Stimulated activated CD8-positive, alpha-beta memory T cell treated with anti-CD3 and anti-CD28 coated beads, Interleukin-4, amount 100 ng/mL, for 1 hour (primary cell): ENCODE results near the gene FAM89A.
"Not testable (repeated sequence)": the region's sequence is repeated elsewhere in the genome, so short reads cannot be mapped to it uniquely, and the experiment has no call there.

Source experiments
- DNase-seq, 2 donors: peaks; one replicate each; pipeline ENCODE4 v3.0.0-alpha.2; 2020; ENCODE audit warnings: low read depth in 2 of 2, low spot score in 1 of 2

Gene FAM89A

GRCh38 chr1:230994860-230995259 is 45.2 kb downstream of the FAM89A start:
- no peak for DNase-seq

DNA sequence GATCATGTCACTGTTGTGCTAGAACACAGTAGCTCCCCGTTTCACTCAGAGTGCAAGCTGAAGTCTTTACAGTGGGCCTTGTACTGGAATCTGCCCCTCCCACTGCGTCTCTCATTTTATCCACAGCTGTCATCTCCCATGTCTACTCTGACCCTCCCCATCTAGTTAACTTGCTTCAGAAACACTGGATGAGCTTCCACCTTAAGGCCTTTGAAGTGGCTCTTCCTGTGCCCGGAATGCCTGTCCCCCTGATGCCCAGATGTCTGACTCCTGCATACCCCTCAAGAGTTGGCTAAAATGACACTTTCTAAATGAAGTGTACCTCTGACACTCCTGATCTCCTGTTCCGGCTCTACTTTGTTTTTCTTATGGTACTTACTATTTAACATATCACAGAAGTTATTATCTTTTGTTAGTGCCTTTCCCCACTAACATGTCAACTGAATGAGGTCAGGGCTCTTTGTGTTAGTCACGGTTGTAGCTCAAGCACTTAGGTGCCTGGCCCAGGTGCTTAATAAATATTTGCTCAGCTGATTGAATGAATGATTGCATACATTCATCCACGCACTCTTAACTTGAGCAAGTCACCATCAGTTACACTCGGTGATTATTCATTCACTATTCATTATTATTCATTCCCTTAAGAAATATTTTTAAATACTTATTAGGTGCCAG is 47.8 kb downstream of the FAM89A start:
- no peak for DNase-seq

- no peak for DNase-seq
These were observed 52.6 kb downstream of the FAM89A start for GRCh38 chr1:230987448-230987847.

DNA sequence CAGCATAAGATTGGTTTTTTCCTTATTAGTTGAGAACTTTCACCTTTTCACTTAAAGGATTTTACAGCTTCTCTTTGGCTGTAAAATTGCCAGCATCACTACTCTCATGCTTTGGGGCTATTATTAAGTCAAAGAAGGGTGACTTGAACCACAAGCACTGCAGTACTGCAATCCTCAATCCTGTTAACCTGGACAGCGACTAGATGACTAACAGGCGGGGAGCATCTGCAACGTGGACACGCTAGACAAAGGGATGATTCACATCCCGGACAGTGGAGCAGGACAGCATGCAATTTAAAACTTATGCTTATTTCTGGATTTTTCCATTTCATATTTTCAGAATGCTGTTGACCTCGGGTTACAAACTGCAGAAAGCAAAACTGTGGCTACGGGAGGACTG is 53.1 kb downstream of the FAM89A start:
- no peak for DNase-seq

DNA sequence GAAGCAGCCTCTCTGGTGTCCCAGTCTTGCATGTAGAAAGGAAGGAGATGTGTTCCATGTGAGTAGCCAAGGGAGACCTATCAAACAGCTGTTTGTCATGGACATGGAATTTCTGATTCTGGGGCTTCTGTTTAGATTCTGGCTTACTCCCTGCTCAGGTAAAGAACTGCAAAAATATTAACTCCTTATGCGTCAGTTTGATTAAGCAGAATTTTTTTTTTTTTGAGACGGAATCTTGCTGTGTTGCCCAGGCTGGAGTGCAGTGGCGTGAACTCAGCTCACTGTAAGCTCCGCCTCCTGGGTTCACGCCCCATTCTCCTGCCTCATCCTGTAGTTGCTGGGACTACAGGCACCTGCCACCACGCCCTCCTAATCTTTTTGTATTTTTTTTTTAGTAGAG is 54.3 kb downstream of the FAM89A start:
- no peak for DNase-seq

- not testable (repeated sequence) for DNase-seq
These were observed 55.2 kb downstream of the FAM89A start for GRCh38 chr1:230984622-230985515.

GRCh38 chr1:230983811-230984210 is 56.2 kb downstream of the FAM89A start:
- DNase-seq = no peak

GRCh38 chr1:230982696-230983095 is 57.4 kb downstream of the FAM89A start:
- no peak for DNase-seq

DNA sequence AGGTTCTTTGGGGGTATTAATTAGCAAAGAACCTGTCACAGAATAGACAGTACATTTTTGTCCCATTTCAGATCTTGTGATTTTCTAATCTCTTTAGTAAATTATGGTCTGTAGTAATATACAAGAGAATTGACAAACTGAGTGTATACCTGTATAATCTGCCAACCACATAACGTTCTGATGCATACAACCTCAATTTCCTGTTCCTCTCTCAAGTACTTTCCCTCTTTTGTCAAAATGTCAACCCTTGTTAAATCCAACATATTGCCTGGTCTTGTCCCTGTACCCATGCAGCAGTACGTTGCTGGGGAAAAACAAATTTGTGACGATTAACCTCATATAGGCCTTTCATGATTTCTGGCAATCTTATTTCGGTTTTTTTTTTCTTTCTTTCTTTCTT is 60.1 kb downstream of the FAM89A start:
- DNase-seq = no peak

DNA sequence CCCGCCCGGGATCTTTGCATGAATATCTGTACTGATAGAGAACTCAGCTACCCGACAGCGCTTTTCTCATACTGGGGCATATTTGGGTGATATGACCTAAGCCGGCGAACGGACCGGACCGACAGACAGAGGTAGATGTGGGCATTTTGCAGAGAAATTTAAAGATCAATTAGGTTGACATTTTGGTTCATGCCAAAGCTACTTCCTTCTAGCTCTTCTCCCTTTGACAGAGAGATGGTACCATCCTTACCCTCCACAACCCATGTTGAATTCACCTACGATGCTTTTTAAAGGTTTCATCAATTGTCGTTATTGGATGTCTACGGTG is 60.7 kb downstream of the FAM89A start:
- DNase-seq = no peak

GRCh38 chr1:230978491-230979388 is 61.3 kb downstream of the FAM89A start, which contains the start of the genes ARV1 and TTC13:
Gene ARV1 (plus strand): TSS chr1:230979094. CDS start chr1:230979106, 12 bp downstream.
Gene TTC13 (minus strand): TSS chr1:230978861. CDS start chr1:230978830, 31 bp downstream.
- peak; percentile 78 to 94 for DNase-seq

- no peak for DNase-seq
These were observed 62.1 kb downstream of the FAM89A start for GRCh38 chr1:230977761-230978490.

DNA sequence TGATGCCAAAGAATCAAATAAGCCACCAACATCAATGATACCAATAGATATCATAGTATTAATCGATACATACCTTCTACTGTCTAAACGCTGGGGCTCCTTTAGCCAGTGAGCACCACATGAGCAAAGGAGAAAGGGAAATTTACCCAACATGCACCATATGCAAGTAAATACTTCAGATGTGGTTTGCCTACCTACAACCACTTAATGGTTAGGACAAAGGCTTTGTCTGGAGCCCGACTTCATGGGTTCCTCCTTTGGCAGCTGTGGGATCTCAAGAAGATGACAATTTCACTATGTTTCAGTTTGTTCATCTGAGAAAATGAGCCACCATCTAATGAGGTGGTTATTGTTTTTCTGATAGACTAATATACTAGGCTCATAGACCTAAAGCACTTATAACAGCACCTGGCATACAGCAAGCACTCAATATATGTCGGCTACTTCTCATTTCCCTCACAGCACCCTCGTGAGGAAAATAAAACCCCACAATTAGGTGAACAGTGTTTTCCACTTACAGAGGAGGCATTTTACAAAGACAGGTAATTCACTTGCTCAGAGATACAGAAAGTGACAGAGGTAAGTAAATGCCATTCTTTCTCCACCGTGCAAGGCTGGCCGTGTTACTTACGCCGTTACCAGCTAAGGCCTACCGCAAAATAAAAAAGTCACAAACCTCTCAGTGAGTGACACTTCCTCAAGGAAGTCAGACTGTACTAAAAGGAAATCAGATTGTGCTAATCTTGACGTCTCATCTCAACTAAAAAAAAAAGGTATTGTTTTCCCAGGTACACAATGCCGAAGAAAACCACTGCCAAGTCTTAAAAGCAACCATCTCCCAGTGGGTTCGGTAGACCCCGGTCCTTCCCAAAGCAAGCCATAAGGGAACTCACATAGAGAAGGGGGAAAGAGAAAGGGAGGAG is 63.0 kb downstream of the FAM89A start:
- DNase-seq = peak in 1 of 2 donors; percentile 15

DNA sequence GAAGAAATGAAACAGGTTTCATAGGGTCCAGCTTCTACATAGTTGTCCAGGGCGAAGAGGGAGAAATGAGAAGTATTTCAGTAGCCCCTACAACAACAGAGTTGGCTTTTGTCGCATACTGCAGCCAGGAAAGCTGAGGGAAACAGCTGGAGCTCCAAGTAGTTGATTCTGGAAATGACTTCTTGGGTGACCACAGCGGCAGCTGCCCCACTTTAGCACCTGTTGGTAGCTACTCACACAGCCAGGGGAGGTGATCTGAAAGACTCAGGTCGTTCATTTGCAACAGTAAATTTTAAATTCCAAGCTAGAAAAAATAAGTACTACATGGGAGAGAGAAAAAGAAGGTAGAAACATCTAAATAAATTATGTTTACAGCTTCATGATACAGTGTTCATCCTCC is 63.7 kb downstream of the FAM89A start:
- no peak for DNase-seq

- DNase-seq = no peak
These were observed 64.4 kb downstream of the FAM89A start for GRCh38 chr1:230975636-230976035.

DNA sequence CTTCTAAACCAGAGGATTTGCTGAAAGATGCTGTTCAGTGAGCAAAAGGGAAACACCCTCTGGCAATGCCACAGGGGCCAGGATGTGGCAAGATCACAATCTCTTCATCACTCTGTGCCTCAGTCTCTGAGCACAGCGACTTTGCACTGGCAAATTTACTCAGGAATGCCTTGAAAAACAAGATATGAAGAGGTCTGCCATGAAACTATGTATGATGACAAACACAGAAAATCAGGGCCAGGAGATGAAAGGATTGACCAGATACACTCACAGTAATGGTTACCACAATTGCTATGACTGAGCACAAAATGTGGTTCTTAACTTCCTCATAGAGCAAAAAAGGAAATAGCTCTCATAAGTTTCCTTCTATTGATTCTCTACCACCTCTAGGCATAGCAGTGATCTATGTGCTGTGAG is 67.2 kb downstream of the FAM89A start:
- peak; percentile 26 to 30 for DNase-seq

DNA sequence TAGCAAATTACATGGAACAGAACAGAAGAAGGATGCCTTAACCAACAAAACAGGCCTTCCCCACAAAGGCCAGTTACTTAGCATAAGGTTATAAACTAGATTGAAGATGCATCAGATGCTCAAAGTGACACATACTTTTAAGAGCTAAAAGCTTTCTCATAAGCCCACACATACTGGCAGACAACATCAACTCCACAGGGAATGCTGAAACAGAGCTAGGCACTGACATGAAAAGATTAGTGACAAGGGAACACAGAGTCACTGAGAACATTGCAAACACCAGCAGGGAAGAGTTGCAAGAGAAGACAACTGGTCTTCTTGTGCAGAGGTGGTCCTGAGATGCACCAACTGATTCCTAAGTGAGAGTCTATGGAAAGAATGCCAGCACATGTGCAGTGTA is 68.3 kb downstream of the FAM89A start:
- no peak for DNase-seq

GRCh38 chr1:230970432-230970831 is 69.6 kb downstream of the FAM89A start:
- no peak for DNase-seq
